HepG2 (cell line): Measurements from ENCODE around the gene CAPN2. TPM values are rescaled to one million over a fixed set of nuclear protein-coding genes. Genes with fewer than 3 reads are reported as not detected.

Experiments
- ATAC-seq: fragments of 200-7000 bp; cut with Tn5 transposase; 3 replicates; pipeline ENCODE4 v1.9.1; 2020; ENCODE audit warnings: mild to moderate bottlenecking, moderate library complexity
- BruUV-seq: library from RNA; stranded (reverse); fragments of 400-500 nt; replicated peaks from 2 replicates; lab custom pipeline; 2021; lab: Mats Ljungman, UMichigan
- CTCF ChIA-PET: fragments of 300-600 bp; formaldehyde crosslinking; extraction: SDS; loops from one replicate; lab custom pipeline; 2021; ENCODE audit warnings: low total read pairs, inconsistent platforms, low intra/inter-chr PET ratio; lab: Yijun Ruan, JAX
- POLR2A ChIA-PET: fragments of 350-600 bp; sonication (Branson Sonifier 250); formaldehyde crosslinking; loops from one replicate; lab custom pipeline; 2020; ENCODE audit warnings: antibody characterized with exemption, inconsistent platforms; lab: Yijun Ruan, JAX
- DNase-seq: peaks from one replicate; pipeline ENCODE4 v3.0.0-alpha.2; 2015; ENCODE audit warnings: low spot score
- FAIRE-seq: peaks from 3 replicates; lab custom pipeline; 2011; peaks lifted over from hg19 to GRCh38; lab: Jason Lieb, UNC
- H2AFZ ChIP-seq: one replicate; pipeline ENCODE4 v1.6.1; 2011; ENCODE audit warnings: low read length, inconsistent platforms
- H3K27ac ChIP-seq: fragments of 300-600 bp; 3 replicates; pipeline ENCODE4 v1.8.0; 2011; ENCODE audit warnings: mixed run types, mild to moderate bottlenecking, mixed read lengths, low read length, inconsistent platforms; ENCODE audit not compliant: insufficient read depth; ENCODE audit errors: extremely low read length
- H3K27me3 ChIP-seq, 2 experiments: fragments of 200-600 bp in 1 of 2; 2 replicates in 1 of 2; 3 replicates in 1 of 2; pipeline versions ENCODE4 v1.6.0 to v1.8.0; 2011; ENCODE audit warnings: low read length in 2 of 2, mild to moderate bottlenecking in 2 of 2, moderate library complexity in 2 of 2, inconsistent platforms in 1 of 2; ENCODE audit not compliant: insufficient read depth in 2 of 2, control insufficient read depth in 1 of 2
- H3K36me3 ChIP-seq, 2 experiments: fragments of 200-600 bp in 1 of 2; replicated peaks in 1 of 2; 2 replicates in 1 of 2; 3 replicates in 1 of 2; pipeline versions ENCODE4 v1.5.1 to v1.8.0; 2011; ENCODE audit warnings: low read length in 2 of 2, inconsistent platforms in 1 of 2; ENCODE audit not compliant: insufficient read depth in 2 of 2, control insufficient read depth in 1 of 2
- H3K4me1 ChIP-seq: 2 replicates; pipeline ENCODE4 v1.5.1; 2012; ENCODE audit warnings: low read length, inconsistent platforms; ENCODE audit not compliant: insufficient read depth
- H3K4me2 ChIP-seq: 2 replicates; pipeline ENCODE4 v1.6.0; 2011; ENCODE audit warnings: low read depth, low read length, inconsistent platforms
- H3K4me3 ChIP-seq, 3 experiments: fragments of 200-600 bp in 1 of 3; sonication (generic), shearing (Covaris generic) in 1 of 3; replicated peaks in 1 of 3; 2 replicates each; pipeline ENCODE4 v1.5.1; 2011 to 2016; ENCODE audit warnings: low read length in 3 of 3, inconsistent platforms in 2 of 3, low read depth in 2 of 3, mild to moderate bottlenecking in 2 of 3, control low read depth in 1 of 3, mixed read lengths in 1 of 3; ENCODE audit not compliant: insufficient read depth in 1 of 3
- H3K79me2 ChIP-seq: one replicate; pipeline ENCODE4 v1.6.1; 2011; ENCODE audit warnings: low read length, inconsistent platforms; ENCODE audit not compliant: insufficient read depth
- H3K9ac ChIP-seq: 2 replicates; pipeline ENCODE4 v1.6.0; 2011; ENCODE audit warnings: mild to moderate bottlenecking, low read depth, low read length, inconsistent platforms; ENCODE audit not compliant: insufficient read depth
- H3K9me3 ChIP-seq: 2 replicates; pipeline ENCODE4 v1.5.1; 2012; ENCODE audit warnings: mild to moderate bottlenecking, low read length
- H4K20me1 ChIP-seq: 2 replicates; pipeline ENCODE4 v1.6.0; 2011; ENCODE audit warnings: inconsistent platforms, mild to moderate bottlenecking, low read length, moderate library complexity; ENCODE audit not compliant: insufficient read depth
- ATM ChIP-seq: fragments of 450-650 bp; IDR thresholded peaks from 2 replicates; pipeline ENCODE4 v1.7.1; 2017; ENCODE audit warnings: mild to moderate bottlenecking, borderline replicate concordance
- TCF12 ChIP-seq, 2 experiments: fragments of 450-650 bp in 1 of 2; sonication (generic) in 1 of 2; formaldehyde crosslinking in 1 of 2; IDR thresholded peaks; 2 replicates each; pipeline versions ENCODE4 v1.6.1 to v1.8.0; 2017 to 2022; ENCODE audit warnings: antibody characterized with exemption in 1 of 2, mild to moderate bottlenecking in 1 of 2, missing genetic modification reagents in 1 of 2, moderate library complexity in 1 of 2
- TIGD3 ChIP-seq: sonication (generic); formaldehyde crosslinking; IDR thresholded peaks from 2 replicates; pipeline ENCODE4 v1.5.1; 2020; ENCODE audit warnings: mild to moderate bottlenecking, missing genetic modification reagents, borderline replicate concordance
- YEATS2 ChIP-seq: sonication (generic); formaldehyde crosslinking; IDR thresholded peaks from 2 replicates; pipeline ENCODE4 v1.4.0; 2020; ENCODE audit warnings: missing genetic modification reagents, borderline replicate concordance
- ZNF281 ChIP-seq: sonication (generic); formaldehyde crosslinking; IDR thresholded peaks from 2 replicates; pipeline ENCODE4 v1.4.0; 2020; ENCODE audit warnings: missing genetic modification reagents, borderline replicate concordance
- WGBS: methylation state at CpG from one replicate; pipeline ENCODE4 v1.1.6; 2017; ENCODE audit warnings: low lambda C conversion rate; 5-methylcytosine and 5-hydroxymethylcytosine counted together
- in situ Hi-C: cut with HindIII; loops from 2 replicates; pipeline ENCODE4 v1.10.0; 2017; ENCODE audit warnings: low pct_unique_long_range_greater_than_20kb; ENCODE audit not compliant: extremely low pct_ligation_motif_present
- intact Hi-C: fragments of 100-400 bp; cut with micrococcal nuclease; formaldehyde crosslinking; loops from one replicate; pipeline ENCODE4 v1.10.0; 2022; ENCODE audit not compliant: unreplicated experiment
- polyA plus RNA-seq, 8 experiments: library from polyadenylated mRNA; depleted of rRNA in 3 of 8; stranded (reverse) in 7 of 8; unstranded in 1 of 8; fragments of >200 nt; fragmentation: Illumina TruSeq in 4 of 8; extraction: Trizol in 4 of 8; gene quantifications; 2 replicates each; pipeline versions ENCODE4 v1.2.1 to v1.2.3, GENCODE V29; 2011 to 2016; ENCODE audit warnings: low read depth in 4 of 8, missing spikeins in 1 of 8, mixed read lengths in 1 of 8; ENCODE audit not compliant: insufficient read depth in 1 of 8
- total RNA-seq, 5 experiments: library from RNA; depleted of rRNA; stranded (reverse); fragments of >200 nt; fragmentation: Illumina TruSeq; extraction: Trizol; gene quantifications; 2 replicates each; pipeline ENCODE4 v1.2.3, GENCODE V29; 2016; ENCODE audit warnings: low read depth in 1 of 5
- TF ChIP-seq, protein P1 (sequence below): sonication (generic); formaldehyde crosslinking; IDR thresholded peaks from 2 replicates; pipeline ENCODE4 v1.4.0; 2020; ENCODE audit warnings: missing genetic modification reagents
- TF ChIP-seq, protein P2 (sequence below): sonication (generic); formaldehyde crosslinking; IDR thresholded peaks from 2 replicates; pipeline ENCODE4 v1.5.0; 2020; ENCODE audit warnings: mild to moderate bottlenecking, missing genetic modification reagents, borderline replicate concordance

Gene CAPN2
- total and polyA plus RNA-seq, 2 of the 13 experiments (the other 11 are each of a cell fraction or from before 2014, with no cell fraction given) = 6.2 to 7.4 TPM

GRCh38 chr1:223820515-223820858, 108.1 kb downstream of the CAPN2 start:
- CTCF ChIA-PET = no interaction called here
- BruUV-seq = TSS peak; percentile 29
- FAIRE-seq = no peak

More at GRCh38 chr1:223820515-223820858, 108.1 kb downstream of the CAPN2 start:
- peaks cover 6% of the 10 kb centered on the region; the same call in 1 of the 2 replicates for H3K4me1 ChIP-seq
- DNase-seq = no peak
- no peak for ATAC-seq
- H4K20me1 ChIP-seq = no peaks in the 10 kb centered on the region
- no peak overlapping the region for H3K9ac ChIP-seq
- TF ChIP-seq TIGD3 (CRISPR knock-in tag) = no peak
- TF ChIP-seq, protein P1, sequence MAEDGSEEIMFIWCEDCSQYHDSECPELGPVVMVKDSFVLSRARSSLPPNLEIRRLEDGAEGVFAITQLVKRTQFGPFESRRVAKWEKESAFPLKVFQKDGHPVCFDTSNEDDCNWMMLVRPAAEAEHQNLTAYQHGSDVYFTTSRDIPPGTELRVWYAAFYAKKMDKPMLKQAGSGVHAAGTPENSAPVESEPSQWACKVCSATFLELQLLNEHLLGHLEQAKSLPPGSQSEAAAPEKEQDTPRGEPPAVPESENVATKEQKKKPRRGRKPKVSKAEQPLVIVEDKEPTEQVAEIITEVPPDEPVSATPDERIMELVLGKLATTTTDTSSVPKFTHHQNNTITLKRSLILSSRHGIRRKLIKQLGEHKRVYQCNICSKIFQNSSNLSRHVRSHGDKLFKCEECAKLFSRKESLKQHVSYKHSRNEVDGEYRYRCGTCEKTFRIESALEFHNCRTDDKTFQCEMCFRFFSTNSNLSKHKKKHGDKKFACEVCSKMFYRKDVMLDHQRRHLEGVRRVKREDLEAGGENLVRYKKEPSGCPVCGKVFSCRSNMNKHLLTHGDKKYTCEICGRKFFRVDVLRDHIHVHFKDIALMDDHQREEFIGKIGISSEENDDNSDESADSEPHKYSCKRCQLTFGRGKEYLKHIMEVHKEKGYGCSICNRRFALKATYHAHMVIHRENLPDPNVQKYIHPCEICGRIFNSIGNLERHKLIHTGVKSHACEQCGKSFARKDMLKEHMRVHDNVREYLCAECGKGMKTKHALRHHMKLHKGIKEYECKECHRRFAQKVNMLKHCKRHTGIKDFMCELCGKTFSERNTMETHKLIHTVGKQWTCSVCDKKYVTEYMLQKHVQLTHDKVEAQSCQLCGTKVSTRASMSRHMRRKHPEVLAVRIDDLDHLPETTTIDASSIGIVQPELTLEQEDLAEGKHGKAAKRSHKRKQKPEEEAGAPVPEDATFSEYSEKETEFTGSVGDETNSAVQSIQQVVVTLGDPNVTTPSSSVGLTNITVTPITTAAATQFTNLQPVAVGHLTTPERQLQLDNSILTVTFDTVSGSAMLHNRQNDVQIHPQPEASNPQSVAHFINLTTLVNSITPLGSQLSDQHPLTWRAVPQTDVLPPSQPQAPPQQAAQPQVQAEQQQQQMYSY (CRISPR knock-in tag) = no peak
- TF ChIP-seq, protein P2, sequence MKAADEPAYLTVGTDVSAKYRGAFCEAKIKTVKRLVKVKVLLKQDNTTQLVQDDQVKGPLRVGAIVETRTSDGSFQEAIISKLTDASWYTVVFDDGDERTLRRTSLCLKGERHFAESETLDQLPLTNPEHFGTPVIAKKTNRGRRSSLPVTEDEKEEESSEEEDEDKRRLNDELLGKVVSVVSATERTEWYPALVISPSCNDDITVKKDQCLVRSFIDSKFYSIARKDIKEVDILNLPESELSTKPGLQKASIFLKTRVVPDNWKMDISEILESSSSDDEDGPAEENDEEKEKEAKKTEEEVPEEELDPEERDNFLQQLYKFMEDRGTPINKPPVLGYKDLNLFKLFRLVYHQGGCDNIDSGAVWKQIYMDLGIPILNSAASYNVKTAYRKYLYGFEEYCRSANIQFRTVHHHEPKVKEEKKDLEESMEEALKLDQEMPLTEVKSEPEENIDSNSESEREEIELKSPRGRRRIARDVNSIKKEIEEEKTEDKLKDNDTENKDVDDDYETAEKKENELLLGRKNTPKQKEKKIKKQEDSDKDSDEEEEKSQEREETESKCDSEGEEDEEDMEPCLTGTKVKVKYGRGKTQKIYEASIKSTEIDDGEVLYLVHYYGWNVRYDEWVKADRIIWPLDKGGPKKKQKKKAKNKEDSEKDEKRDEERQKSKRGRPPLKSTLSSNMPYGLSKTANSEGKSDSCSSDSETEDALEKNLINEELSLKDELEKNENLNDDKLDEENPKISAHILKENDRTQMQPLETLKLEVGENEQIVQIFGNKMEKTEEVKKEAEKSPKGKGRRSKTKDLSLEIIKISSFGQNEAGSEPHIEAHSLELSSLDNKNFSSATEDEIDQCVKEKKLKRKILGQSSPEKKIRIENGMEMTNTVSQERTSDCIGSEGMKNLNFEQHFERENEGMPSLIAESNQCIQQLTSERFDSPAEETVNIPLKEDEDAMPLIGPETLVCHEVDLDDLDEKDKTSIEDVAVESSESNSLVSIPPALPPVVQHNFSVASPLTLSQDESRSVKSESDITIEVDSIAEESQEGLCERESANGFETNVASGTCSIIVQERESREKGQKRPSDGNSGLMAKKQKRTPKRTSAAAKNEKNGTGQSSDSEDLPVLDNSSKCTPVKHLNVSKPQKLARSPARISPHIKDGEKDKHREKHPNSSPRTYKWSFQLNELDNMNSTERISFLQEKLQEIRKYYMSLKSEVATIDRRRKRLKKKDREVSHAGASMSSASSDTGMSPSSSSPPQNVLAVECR (CRISPR knock-in tag) = no peak
- TF ChIP-seq YEATS2 (CRISPR knock-in tag) = no peak
- TF ChIP-seq ZNF281 = no peak
- TF ChIP-seq TCF12 (IDR thresholded peaks at IDR 0.05) = no peak
- no peak for TF ChIP-seq TCF12 (CRISPR knock-in tag; IDR thresholded peaks at IDR 0.05)
- no peak for TF ChIP-seq ATM
- TF ChIP-seq, all 625 proteins: peak for 0
- no peak overlapping the region for H2AFZ ChIP-seq
- H3K36me3 ChIP-seq = peaks cover 4 to 8% of the 10 kb centered on the region in 2 experiments; a peak in 3 of 5 replicates
- H3K4me2 ChIP-seq = no peak overlapping the region
- no peaks in the 10 kb centered on the region for H3K27me3 ChIP-seq
- peaks cover 25% of the 10 kb centered on the region for H3K79me2 ChIP-seq
- intact Hi-C loops = no loop called here
- WGBS = 97% methylated on average over 2 of the region's 2 CpGs
- no peaks in the 10 kb centered on the region for H3K9me3 ChIP-seq
- H3K4me3 ChIP-seq = no peak overlapping the region
- H3K27ac ChIP-seq = no peak overlapping the region
- POLR2A ChIA-PET = no interaction called here
- in situ Hi-C loops = no loop called here
